ENCODE data around the gene MTA3.

- TF ChIP-seq CTCF (conservative IDR thresholded peaks at IDR 0.05 in 1 of 2, IDR thresholded peaks at IDR 0.05 in 1 of 2; ENCODE audit: extremely low read depth in 1 of 2, insufficient read depth in 1 of 2, low read depth in 1 of 2, low read length in 2 of 2) (no peak), EZH2 (IDR thresholded peaks at IDR 0.05; ENCODE audit: borderline replicate concordance, low read length) (no peak)
Observed at GRCh38 chr2:42767080-42767898, 198.9 kb downstream of the MTA3 start.
